Measurements from ENCODE around the gene TMEM9B.

TMEM9B gene

DNA sequence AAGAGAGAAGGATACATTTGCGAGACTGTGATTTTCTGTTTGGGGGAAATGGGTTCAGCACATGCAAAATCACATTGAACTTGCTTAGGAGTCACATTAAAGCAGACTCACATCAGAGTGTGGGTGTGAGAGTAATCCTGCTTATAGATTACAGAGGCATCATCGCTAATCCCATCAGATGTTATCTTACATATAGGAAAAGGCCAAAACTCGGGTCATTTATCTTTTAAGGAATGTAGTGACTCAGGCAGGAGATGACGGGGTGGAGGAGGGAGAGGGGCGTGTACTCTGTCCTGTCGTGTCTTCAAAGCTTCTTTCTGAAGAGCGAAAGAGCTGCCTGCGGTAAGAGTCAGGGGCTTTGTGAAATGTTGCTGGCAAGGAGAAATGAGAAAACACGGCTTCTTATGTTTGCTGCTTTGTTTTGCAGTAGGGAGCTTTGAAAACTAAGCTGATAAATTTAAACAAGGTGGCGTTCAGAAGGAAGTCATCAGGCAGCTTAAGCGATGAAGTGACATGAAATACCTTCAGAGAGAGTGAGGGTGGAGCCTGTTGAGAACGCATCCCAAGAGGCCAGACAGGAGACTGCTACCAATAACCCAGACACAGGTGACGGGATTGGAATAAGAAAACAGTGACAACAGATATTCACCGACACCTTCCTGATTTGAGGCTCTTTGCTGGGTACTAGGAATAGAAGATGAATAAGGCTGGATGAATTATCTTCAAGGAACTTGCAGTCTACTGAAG, 29.3 kb downstream of the TMEM9B start:
- H3K4me3 ChIP-seq (ENCODE audit: low read depth, low read length) = no peak overlapping the region
- DNase-seq (ENCODE audit: low read depth) = peak; percentile 49

DNA sequence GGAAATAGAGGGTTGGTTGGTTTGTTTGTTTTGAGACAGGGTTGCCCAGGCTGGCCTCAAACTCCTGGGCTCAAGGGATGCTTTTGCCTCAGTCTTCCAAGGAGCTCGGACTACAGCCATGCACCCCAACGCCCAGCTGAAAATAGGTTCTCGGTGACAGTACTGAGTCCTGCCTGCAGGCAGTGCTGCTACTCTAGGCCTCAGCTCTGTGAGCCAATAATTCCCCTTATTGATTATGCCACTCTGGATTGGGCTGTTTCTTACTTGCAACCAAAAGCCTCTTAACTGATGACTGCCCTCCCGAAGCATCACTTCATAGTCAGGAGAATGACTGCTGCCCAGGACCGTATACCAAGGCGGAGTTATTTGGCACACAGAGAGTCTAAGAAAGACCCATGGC, 30.3 kb downstream of the TMEM9B start:
- no peak overlapping the region for H3K4me3 ChIP-seq (ENCODE audit: low read depth, low read length)

DNA sequence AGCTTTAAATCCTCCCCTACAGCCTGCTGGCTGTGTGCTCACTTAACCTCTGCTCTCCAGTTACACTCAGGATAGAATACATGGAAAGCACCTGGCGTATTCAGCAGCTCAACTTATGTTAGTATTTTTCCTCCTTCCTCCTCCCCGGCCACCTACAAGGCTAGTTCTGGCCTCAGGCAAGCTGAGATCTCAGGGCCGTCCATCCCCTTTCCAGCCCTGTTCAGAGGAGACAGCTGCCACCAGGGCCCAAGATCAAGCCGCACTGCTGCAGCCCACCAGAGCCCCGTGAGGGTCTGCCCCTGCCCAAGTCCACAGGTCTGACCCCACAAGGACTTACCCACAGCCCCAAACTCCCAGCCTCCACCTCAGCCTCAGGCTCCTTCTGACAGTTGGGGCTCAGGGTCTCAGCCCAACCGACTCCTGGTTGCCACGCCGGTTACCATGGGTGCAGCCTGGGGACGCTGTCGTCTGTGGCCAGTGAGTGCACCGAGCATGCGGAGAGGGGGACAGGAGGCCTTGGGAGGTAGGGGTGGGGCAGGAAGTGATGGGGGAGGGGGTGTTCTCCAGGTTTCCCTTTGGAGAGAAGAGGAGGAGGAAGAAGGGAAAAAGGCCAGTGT, 31.6 kb downstream of the TMEM9B start, which contains the start of gene C11orf16:
Gene C11orf16, minus strand, starts transcription at position 384 of the 617 bp plus-strand sequence. CDS start 639 bp downstream, outside the sequence.
- H3K4me3 ChIP-seq (ENCODE audit: low read depth, low read length) = no peak within 1 kb of the TSS
- no peak for DNase-seq (ENCODE audit: low read depth)

More for the DNA sequence above, 30.3 kb downstream of the TMEM9B start:
- DNase-seq (ENCODE audit: low read depth) = no peak

DNA sequence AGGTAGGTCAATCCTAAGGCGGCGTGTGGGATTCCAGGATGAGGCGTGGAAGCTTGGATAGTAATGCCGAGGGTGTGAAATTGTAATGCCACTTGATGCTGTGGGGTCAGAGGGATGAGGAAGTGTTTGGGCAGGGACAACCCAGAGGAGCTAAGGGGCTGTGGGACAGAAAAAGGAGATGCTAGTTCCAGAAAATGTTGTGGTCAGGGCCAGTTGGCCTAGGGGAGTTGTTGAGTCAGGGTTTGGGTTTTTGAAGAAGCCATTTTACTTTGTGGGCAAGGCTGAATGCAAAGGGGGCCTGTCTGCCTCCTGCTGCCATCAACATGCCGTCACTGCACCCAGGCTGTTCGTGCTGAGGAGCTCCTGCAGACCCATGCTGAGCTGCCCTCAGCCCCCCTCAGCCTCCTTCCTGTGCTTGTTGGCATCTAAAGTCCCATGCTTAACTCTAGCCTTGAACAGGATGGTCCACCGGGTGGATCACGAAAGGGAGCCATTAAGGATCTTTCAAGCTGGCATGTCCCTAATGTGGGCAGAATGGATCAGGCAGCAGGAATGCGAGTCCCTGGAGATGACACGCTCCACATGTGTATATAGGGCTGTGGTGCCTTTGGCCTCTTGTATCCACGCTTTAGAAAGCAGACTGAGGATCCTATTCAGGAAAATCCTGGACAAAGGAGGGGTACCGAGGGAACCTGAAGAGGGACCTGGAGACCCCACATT, 33.6 kb downstream of the TMEM9B start:
- no peak for DNase-seq (ENCODE audit: low read depth)
- no peak overlapping the region for H3K4me3 ChIP-seq (ENCODE audit: low read depth, low read length)

DNA sequence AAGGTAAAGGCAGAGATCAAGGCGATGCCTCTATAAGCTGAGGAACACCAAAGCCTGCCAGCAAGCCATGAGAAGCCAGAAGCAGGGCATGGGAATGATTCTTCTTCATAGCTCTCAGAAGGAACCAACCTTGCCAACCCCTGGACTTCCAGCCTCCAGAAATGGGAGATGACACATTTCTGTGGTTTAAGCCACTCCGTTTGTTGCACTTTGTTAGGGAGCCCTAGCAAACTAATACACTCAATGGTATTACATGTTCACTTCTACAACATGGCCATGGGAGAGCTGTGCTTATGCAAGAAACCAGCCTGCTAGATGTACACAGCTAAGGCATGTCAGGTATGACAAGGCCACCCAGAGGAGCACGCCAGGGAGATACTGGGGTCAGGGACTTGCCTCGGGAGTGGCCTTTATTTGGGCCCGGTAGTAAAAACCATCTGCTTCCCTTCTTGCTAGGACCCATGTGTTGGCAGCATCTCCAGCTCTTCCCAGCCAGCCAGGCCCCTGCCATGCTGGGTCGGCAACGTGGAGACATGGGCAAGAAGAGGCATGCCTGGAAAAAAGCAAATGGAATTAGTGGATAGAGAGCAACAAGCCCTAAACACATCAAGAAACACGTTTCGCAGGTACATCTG, 35.1 kb downstream of the TMEM9B start:
- no peak for DNase-seq (ENCODE audit: low read depth)
- no peak overlapping the region for H3K4me3 ChIP-seq (ENCODE audit: low read depth, low read length)

DNA sequence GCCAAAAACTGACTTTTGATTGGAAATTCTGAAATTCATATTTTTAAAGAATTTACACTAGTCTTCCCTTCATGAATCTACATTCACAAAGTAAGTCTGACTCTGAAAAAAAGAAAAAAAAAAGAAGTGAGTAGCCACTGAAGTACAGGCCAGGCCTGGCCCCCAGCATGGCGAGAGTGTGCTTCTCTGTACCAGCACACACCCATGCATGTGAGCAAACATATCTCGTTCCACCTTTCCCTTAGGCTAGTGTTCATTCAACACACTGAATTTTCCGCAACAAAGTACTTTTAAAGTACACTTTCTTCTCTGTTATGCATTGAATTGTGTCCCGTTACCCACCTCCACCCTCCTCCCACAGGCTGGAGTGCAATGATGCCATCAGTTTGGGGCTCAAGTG, 36.0 kb downstream of the TMEM9B start:
- no peak overlapping the region for H3K4me3 ChIP-seq (ENCODE audit: low read depth, low read length)
- DNase-seq (ENCODE audit: low read depth) = no peak

DNA sequence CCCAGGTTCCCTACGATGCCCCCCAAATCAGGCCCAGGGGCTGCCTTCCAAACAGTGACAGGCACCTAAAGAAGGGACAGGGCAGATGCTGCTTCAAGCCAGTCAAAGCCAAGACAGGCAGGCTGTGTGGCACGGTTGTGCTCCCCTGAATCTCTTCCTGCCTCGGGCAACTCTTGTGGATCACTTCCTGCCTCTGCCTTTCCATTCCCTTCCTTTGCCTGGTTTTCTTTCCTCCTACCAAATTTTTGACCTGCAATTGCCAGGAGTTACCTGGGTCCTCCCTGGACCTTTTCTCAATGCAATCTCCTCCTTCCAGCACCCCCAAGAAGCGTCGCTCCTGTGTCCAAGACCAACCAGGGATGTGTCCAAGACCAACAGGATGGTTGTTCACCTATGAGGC, 37.0 kb downstream of the TMEM9B start:
- no peak overlapping the region for H3K4me3 ChIP-seq (ENCODE audit: low read depth, low read length)
- DNase-seq (ENCODE audit: low read depth) = no peak

DNA sequence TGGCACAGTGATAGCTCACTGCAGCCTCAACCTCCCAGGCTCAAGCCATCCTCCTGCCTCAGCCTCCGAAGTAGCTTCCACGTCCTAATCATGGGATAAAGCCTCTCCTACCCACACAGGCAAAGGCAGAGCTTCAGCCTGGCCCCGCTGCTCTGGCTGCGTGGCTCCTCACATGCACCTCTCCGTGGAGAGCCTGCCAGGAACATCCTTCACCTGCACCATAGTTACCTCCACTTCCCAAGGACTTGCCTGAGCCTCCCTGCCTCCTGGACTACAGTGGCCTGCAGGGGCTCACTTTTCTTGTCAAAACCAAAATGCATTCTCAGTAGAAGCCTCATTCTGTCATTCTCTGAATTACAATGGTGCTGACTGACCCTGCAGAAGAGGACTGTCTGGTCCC, 38.0 kb downstream of the TMEM9B start:
- H3K4me3 ChIP-seq (ENCODE audit: low read depth, low read length) = no peak overlapping the region
- DNase-seq (ENCODE audit: low read depth) = no peak

DNA sequence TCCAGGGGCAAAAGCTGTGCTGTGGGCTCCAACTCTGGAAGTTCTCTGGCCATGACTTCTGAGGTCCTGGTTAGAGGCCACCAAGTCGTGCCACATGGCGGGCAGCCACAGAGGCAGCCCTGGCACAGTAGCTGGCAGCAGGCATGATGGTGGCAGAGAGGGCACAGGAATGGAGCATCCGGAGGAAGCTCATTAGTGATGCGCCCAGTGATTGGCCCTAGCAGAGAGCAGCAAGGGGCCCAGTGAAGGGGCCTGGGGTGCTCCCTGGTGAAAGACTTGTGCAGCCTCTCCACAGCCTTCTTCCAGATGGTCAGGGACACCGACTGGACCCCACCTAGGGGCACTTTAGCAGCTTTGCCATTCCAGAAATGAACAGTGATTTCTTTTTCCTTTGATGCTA, 38.5 kb downstream of the TMEM9B start:
- DNase-seq (ENCODE audit: low read depth) = no peak
- H3K4me3 ChIP-seq (ENCODE audit: low read depth, low read length) = no peak overlapping the region

DNA sequence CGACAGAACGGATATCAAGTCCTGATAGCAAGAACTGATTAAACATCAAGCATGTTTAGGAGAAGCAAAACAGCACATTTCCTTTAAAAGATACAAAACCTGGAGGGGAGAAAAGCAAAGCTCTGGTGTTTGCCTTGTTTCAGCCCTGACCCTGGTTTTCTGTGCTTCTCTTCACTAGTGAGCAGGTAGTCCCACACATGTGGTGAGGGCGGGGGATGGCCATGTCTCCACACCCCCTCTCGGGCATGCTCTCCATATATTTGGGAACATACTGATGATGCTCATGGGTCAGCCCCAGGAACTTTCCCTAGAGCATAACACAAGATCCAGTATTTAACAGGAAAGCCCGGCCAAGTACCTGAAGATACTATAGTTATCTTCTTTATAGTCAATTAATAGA, 41.6 kb downstream of the TMEM9B start:
- DNase-seq (ENCODE audit: low read depth) = no peak
- no peak overlapping the region for H3K4me3 ChIP-seq (ENCODE audit: low read depth, low read length)

DNA sequence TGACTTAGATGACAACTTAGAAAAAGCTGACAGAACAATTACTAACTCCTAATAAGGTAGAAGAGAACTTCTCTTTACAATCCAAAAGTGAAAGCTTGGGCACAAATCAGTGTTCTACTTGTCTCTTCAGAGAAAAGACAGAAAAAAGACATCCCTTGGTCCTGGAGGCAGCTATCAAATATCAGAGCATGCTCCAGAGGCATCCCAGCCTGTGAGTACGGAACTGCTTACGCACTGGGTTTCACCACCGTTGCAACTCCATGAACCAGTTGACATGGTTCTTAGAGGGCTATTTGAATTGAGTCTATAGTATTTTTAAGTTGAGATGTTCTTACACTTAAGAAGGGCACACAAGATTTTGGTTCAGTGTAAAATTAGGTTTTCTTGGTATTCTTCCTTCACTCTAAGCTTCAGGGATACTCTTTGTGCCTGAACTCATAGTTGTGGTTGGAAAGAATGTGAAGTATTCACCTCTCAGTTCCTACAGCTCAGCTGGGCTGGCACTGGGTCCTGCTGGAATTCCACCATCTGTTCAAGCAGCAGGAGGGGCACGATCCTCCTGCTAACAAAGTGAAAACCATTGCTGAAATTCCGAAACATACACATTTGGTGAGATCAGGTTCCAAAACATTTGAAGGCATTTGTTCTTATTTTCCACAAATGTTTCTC, 47.0 kb downstream of the TMEM9B start:
- peak overlapping the region; percentile 8 for H3K4me3 ChIP-seq (ENCODE audit: low read depth, low read length)
- DNase-seq (ENCODE audit: low read depth) = peak; percentile 67

DNA sequence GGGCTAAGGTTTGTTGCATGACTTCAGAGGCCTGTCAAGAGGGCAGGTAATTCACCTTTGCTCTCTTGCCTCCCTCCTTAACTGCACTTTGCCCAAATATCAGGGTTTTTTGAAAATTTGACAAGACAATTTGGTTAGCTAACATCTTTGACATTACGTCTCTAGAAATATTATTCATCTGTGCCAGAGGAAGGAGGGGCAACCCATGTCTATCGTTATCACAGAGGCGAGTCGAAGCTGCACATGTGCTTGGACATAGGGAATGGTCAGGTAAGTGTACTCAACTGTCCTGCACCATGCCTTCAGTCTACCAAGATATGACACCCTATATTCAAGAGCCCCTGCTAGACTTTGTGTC, 49.6 kb downstream of the TMEM9B start:
- no peak for DNase-seq (ENCODE audit: low read depth)
- H3K4me3 ChIP-seq (ENCODE audit: low read depth, low read length) = no peak overlapping the region

DNA sequence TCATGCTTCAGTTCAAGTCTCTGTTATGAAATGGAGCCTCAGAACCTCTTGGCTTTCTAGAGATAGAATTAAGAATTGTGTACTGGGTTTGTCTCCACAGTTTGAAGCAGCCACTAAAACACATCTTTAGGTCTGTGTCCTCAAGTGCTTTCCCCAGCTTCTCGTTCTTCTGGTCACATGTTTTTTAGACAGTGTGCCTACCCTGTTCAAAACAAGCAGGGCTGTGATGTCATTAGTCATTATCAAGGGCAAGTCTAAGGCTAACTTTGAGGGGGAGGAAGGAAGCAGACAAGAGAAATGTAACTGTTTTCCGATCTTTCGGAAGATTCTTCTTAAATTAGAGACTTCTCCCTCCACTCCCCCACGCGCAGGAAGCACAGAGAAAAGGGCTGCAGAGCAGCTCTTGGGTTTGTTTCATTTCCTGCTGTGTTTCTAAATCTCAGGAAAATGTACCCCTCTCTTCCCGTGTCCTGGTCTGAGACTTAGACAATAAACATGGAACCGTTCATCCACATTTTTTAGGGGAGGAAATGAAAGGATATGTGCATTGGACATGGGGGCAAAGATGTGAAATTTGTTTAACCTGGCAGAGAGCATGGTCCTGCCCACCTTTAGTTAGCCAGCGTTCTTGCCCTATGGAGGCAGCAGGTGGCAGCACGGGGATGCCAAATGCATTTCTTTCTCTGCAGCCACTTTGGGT, 50.1 kb downstream of the TMEM9B start:
- no peak for DNase-seq (ENCODE audit: low read depth)
- no peak overlapping the region for H3K4me3 ChIP-seq (ENCODE audit: low read depth, low read length)

DNA sequence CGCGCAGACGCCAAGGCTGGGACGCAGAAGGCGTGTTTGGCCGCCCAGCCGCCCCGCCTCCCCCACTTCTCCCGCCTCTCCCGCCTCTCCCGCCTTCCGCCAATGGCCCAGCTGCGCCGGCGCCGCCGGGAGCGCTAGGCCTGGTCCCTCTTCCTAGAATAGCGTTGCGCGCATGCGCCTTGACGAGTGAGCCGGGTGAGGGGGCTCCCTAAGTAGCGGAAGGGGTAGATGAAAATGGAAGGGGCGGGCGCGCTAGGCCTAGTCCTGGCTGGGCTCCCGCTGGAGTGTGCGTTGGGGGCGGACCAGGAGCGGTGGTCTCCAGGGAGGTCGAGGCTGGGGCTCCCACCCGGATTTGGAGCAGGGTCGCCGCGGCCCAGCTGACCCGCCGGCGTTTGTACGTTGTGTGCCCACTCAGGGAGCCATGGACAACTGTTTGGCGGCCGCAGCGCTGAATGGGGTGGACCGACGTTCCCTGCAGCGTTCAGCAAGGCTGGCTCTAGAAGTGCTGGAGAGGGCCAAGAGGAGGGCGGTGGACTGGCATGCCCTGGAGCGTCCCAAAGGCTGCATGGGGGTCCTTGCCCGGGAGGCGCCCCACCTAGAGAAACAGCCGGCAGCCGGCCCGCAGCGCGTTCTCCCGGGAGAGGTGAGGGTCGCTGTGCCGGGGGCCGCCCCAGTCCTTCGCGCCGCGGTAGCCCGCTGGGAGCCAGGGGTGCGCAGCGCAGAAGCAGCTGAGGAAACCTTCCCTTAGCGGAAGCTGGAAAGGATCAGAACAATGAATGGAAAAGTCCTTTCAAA, 53.0 kb downstream of the TMEM9B start, which contains the start of gene AKIP1:
Gene AKIP1, plus strand, starts transcription at position 161 of the 795 bp plus-strand sequence. Its CDS starts 261 bp downstream, at position 422.
- peak; percentile 86 for DNase-seq (ENCODE audit: low read depth)
- peak within 1 kb of the TSS; percentile 75 for H3K4me3 ChIP-seq (ENCODE audit: low read depth, low read length)

DNA sequence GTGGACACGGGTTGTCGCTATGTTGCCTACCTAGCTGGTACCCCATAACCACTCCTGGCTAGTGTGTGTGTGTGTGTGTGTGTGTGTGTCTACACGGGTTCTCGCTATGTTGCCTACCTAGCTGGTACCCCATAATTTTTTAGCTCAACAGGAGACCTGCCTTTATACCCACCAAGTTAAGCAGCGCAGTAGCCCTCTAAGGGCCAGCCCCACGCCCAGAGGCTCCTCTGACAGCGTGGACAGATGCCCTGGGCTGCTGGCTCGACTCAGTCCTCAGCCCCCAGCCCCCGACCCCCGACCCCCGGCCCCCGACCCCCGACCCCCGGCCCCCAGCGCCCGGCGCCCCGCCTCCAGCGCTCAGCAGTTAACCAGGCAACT, 53.6 kb downstream of the TMEM9B start:
- no peak for DNase-seq (ENCODE audit: low read depth)
- peak overlapping the region; percentile 75 for H3K4me3 ChIP-seq (ENCODE audit: low read depth, low read length)

DNA sequence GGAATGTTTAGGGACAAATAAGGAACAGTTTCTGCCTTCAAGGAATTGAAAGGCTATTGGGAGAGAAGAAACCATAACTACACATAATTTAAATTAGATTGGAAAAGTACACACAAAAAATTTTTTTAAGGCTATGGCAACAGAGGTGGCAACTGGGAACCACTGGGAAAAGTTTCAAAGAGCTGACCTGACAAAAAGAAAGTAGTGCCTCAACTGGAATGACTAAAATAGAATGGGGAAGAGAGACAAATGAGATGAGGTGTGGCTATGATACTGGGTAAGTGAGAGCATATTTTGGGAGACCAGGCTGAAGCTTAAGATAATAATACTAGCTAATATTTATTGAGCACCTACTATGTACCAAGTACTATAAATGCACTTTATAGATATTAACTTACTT, 56.1 kb downstream of the TMEM9B start:
- no peak overlapping the region for H3K4me3 ChIP-seq (ENCODE audit: low read depth, low read length)
- no peak for DNase-seq (ENCODE audit: low read depth)

DNA sequence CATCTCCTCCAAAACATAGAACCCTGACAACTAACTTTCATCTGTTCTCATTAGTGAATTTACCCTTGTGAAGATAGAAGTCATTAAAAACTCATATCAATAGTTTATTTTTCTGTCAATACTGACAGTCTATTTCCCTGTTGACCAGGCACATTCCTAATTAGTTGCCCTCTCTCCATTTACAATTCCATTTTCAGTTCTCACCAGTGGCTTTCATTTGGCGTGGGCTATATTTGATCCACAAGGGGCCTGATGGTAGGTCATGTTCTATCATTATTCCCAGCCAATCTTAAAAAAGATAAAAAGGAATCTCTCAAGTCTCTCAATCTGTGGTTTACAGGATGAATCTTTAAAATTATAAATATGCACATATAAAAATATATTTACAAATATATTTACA, 57.1 kb downstream of the TMEM9B start:
- no peak for DNase-seq (ENCODE audit: low read depth)
- no peak overlapping the region for H3K4me3 ChIP-seq (ENCODE audit: low read depth, low read length)

DNA sequence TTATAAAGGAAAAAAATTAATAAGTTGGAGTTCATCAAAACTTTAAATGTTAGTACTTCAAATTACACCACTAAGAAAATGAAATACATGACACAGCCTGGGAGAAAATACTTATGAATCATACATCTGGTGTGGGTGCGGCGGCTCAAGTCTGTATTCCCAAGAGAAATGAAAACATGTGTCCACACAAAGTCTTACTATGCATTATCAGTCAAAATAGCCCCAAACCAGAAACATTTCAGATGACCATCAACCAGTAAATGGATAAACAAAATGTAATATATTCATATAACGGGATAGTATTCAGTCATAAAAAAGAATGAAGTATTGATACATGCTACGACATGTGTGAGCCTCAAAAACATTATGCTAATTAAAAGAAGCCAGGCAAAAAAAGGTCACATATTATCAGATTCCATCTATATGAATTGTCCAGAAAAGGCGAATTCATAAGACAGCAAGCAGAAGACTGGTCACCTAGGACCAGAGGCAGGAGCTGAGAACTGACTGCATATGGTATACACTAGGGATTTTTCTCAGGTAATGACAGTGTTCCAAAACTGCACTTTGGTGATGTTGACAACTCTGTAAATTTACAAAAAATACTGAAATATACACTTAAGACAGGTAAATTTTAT, 58.6 kb downstream of the TMEM9B start:
- DNase-seq (ENCODE audit: low read depth) = peak; percentile 61
- no peak overlapping the region for H3K4me3 ChIP-seq (ENCODE audit: low read depth, low read length)
